HEK293 (cell line): Measurements from ENCODE around the gene IDE.

Experiments used
- EGR2 ChIP-seq: fragments of 450-650 bp; formaldehyde crosslinking; IDR thresholded peaks from 2 replicates; pipeline ENCODE4 v1.5.1; 2016; ENCODE audit warnings: low read depth, missing biosample characterization, missing genetic modification characterization
- FEZF1 ChIP-seq: fragments of 450-650 bp; formaldehyde crosslinking; IDR thresholded peaks from 2 replicates; pipeline ENCODE4 v1.5.1; 2016; ENCODE audit warnings: missing biosample characterization, missing genetic modification characterization
- KLF10 ChIP-seq: fragments of 450-650 bp; IDR thresholded peaks from 2 replicates; pipeline ENCODE4 v1.5.1; 2018; ENCODE audit warnings: missing biosample characterization, mild to moderate bottlenecking, missing genetic modification characterization
- PBX3 ChIP-seq: sonication (generic); formaldehyde crosslinking; IDR thresholded peaks from 2 replicates; pipeline ENCODE4 v1.8.1; 2022; ENCODE audit warnings: mild to moderate bottlenecking, moderate library complexity, missing genetic modification reagents
- PRDM10 ChIP-seq: fragments of 450-650 bp; formaldehyde crosslinking; IDR thresholded peaks from 2 replicates; pipeline ENCODE4 v1.5.1; 2016; ENCODE audit warnings: missing biosample characterization, missing genetic modification characterization
- TCF7L2 ChIP-seq: IDR thresholded peaks from 2 replicates; pipeline ENCODE4 v1.6.1; 2011; ENCODE audit warnings: low read depth, mild to moderate bottlenecking, inconsistent platforms, low read length, moderate library complexity, borderline replicate concordance
- TRIM28 ChIP-seq: IDR thresholded peaks from 2 replicates; pipeline ENCODE4 v1.6.1; 2011; ENCODE audit warnings: low read length, control low read depth, borderline replicate concordance
- YY1 ChIP-seq: fragments of 450-650 bp; formaldehyde crosslinking; IDR thresholded peaks from 2 replicates; pipeline ENCODE4 v1.5.1; 2018; ENCODE audit warnings: missing biosample characterization, missing genetic modification characterization
- ZBTB11 ChIP-seq: fragments of 450-650 bp; formaldehyde crosslinking; conservative IDR thresholded peaks from 2 replicates; pipeline ENCODE4 v1.5.1; 2016; ENCODE audit warnings: low read depth, missing biosample characterization, missing genetic modification characterization
- ZBTB20 ChIP-seq: fragments of 450-650 bp; formaldehyde crosslinking; IDR thresholded peaks from 2 replicates; pipeline ENCODE4 v1.5.1; 2016; ENCODE audit warnings: missing biosample characterization, missing genetic modification characterization
- ZNF114 ChIP-seq: fragments of 450-650 bp; formaldehyde crosslinking; IDR thresholded peaks from 2 replicates; pipeline ENCODE4 v1.5.0; 2017; ENCODE audit warnings: missing biosample characterization, missing genetic modification characterization
- ZNF175 ChIP-seq: fragments of 450-650 bp; formaldehyde crosslinking; IDR thresholded peaks from 2 replicates; pipeline ENCODE4 v1.5.1; 2016; ENCODE audit warnings: missing biosample characterization, missing genetic modification characterization
- ZNF223 ChIP-seq: fragments of 450-650 bp; formaldehyde crosslinking; IDR thresholded peaks from 2 replicates; pipeline ENCODE4 v1.5.1; 2016; ENCODE audit warnings: missing biosample characterization, missing genetic modification characterization
- ZNF311 ChIP-seq: fragments of 450-650 bp; formaldehyde crosslinking; IDR thresholded peaks from 2 replicates; pipeline ENCODE4 v1.5.1; 2017; ENCODE audit warnings: missing biosample characterization, missing genetic modification characterization, borderline replicate concordance
- ZNF335 ChIP-seq: fragments of 450-650 bp; formaldehyde crosslinking; conservative IDR thresholded peaks from 2 replicates; pipeline ENCODE4 v1.5.1; 2016; ENCODE audit warnings: missing biosample characterization, missing genetic modification characterization
- ZNF398 ChIP-seq: fragments of 450-650 bp; formaldehyde crosslinking; IDR thresholded peaks from 2 replicates; pipeline ENCODE4 v1.5.1; 2017; ENCODE audit warnings: missing biosample characterization, missing genetic modification characterization
- ZNF423 ChIP-seq: fragments of 450-650 bp; formaldehyde crosslinking; IDR thresholded peaks from 2 replicates; pipeline ENCODE4 v1.5.1; 2016; ENCODE audit warnings: missing biosample characterization, missing genetic modification characterization
- ZNF488 ChIP-seq: fragments of 450-650 bp; formaldehyde crosslinking; IDR thresholded peaks from 2 replicates; pipeline ENCODE4 v1.5.1; 2016; ENCODE audit warnings: missing biosample characterization, missing genetic modification characterization
- ZNF521 ChIP-seq: fragments of 450-650 bp; formaldehyde crosslinking; IDR thresholded peaks from 2 replicates; pipeline ENCODE4 v1.5.1; 2017; ENCODE audit warnings: missing biosample characterization, mild to moderate bottlenecking, missing genetic modification characterization
- ZNF529 ChIP-seq: fragments of 450-650 bp; formaldehyde crosslinking; IDR thresholded peaks from 2 replicates; pipeline ENCODE4 v1.5.1; 2017; ENCODE audit warnings: missing genetic modification characterization, missing biosample characterization; ENCODE audit not compliant: insufficient replicate concordance
- ZNF544 ChIP-seq: fragments of 450-650 bp; formaldehyde crosslinking; IDR thresholded peaks from 2 replicates; pipeline ENCODE4 v1.5.0; 2017; ENCODE audit warnings: missing biosample characterization, missing genetic modification characterization
- ZNF596 ChIP-seq: fragments of 450-650 bp; IDR thresholded peaks from 2 replicates; pipeline ENCODE4 v1.5.0; 2018; ENCODE audit warnings: missing biosample characterization, mild to moderate bottlenecking, missing genetic modification characterization, moderate library complexity
- ZNF626 ChIP-seq: fragments of 450-650 bp; sonication (Bioruptor Pico); formaldehyde crosslinking; IDR thresholded peaks from 2 replicates; pipeline ENCODE4 v1.5.1; 2018; ENCODE audit warnings: missing biosample characterization, missing genetic modification characterization, inconsistent platforms
- ZNF654 ChIP-seq: fragments of 450-650 bp; formaldehyde crosslinking; IDR thresholded peaks from 2 replicates; pipeline ENCODE4 v1.5.1; 2016; ENCODE audit warnings: low read depth, missing biosample characterization, missing genetic modification characterization
- ZNF692 ChIP-seq: fragments of 450-650 bp; formaldehyde crosslinking; IDR thresholded peaks from 2 replicates; pipeline ENCODE4 v1.5.1; 2016; ENCODE audit warnings: missing biosample characterization, missing genetic modification characterization
- ZNF830 ChIP-seq: fragments of 450-650 bp; IDR thresholded peaks from 2 replicates; pipeline ENCODE4 v1.5.0; 2018; ENCODE audit warnings: missing biosample characterization, missing genetic modification characterization, low read depth, mild to moderate bottlenecking, moderate library complexity
- ZNF843 ChIP-seq: fragments of 450-650 bp; formaldehyde crosslinking; IDR thresholded peaks from 2 replicates; pipeline ENCODE4 v1.5.1; 2016; ENCODE audit warnings: missing biosample characterization, missing genetic modification characterization

The IDE gene

GRCh38 chr10:92574548-92575261 lies 812 bp upstream of the IDE start (continued):
- no peak for TF ChIP-seq ZNF692
- no peak for TF ChIP-seq ZNF596 (tag by site-specific recombination)
- no peak for TF ChIP-seq ZNF398 (tag by site-specific recombination)
- TF ChIP-seq ZBTB11, result no peak
- no peak for TF ChIP-seq ZNF311 (tag by site-specific recombination)
- peak; percentile 20; the same call in 1 of the 2 replicates for TF ChIP-seq ZBTB20
- no peak for TF ChIP-seq ZNF626 (tag by site-specific recombination)
- TF ChIP-seq ZNF423 (tag by site-specific recombination), result no peak
- no peak for TF ChIP-seq TCF7L2
- TF ChIP-seq ZNF488, result no peak
- no peak for TF ChIP-seq ZNF843
- TF ChIP-seq KLF10 (tag by site-specific recombination), result no peak
- no peak for TF ChIP-seq PBX3 (CRISPR knock-in tag)
- TF ChIP-seq ZNF544 (tag by site-specific recombination), result no peak
- TF ChIP-seq ZNF223 (tag by site-specific recombination), result no peak
- no peak for TF ChIP-seq YY1 (tag by site-specific recombination)
- no peak for TF ChIP-seq EGR2 (tag by site-specific recombination)
- 0 out of 2 replicates have a peak, but pooled peaks have one; percentile 7 for TF ChIP-seq TRIM28
- TF ChIP-seq ZNF521 (tag by site-specific recombination), result no peak
- no peak for TF ChIP-seq ZNF175 (tag by site-specific recombination)
- no peak for TF ChIP-seq FEZF1 (tag by site-specific recombination)
- peak; percentile 2; the same call in 1 of the 2 replicates for TF ChIP-seq PRDM10
- TF ChIP-seq ZNF830 (tag by site-specific recombination), result no peak
- no peak for TF ChIP-seq ZNF654 (tag by site-specific recombination)
- TF ChIP-seq ZNF529 (tag by site-specific recombination), result no peak
- TF ChIP-seq ZNF114 (tag by site-specific recombination), result no peak
- TF ChIP-seq ZNF335 (tag by site-specific recombination), result no peak
- TF ChIP-seq, all 188 proteins: peak for 6
